ENCODE measurements around the gene CALCB.

The CALCB gene

DNA sequence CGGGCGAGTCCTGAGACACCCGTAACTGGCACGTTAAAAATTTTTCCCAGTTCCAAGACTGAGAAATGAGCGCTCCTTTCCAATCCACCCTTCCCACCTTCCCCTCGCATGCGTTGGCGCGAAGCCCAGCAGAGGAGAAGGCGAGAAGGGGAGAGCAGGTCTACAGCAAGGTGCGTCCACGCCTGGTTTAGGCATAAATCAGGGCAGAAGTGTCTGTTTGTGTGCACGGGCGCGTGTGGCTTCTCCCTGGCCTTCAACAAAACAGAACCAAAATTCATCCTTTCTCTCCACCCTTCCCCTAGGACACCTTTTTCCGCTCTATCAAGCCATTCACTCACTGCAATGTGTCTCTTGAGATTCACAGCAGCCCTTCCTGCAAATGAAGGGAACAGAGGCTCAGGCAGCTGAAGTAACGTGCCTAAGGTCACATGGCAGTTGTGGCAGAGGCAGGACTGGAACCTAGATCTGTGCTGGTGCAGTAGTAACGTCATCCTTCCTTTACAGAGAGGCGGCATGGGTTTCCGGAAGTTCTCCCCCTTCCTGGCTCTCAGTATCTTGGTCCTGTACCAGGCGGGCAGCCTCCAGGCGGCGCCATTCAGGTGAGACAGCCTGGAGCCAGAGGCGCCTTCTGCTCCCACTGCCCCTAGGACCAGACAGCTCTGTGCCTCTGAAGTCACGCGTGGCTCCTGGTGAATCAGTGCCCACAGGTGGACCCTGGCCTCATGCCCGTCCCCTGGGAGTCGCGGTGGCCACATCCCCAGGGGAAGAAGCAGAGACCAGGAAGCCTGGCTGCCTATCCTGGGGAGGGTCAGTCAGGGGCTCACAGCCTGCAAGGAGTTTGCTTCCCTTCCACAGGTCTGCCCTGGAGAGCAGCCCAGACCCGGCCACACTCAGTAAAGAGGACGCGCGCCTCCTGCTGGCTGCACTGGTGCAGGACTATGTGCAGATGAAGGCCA, 1.1 kb downstream of the CALCB start:
- DNase-seq = peak; percentile 51 to 72

DNA sequence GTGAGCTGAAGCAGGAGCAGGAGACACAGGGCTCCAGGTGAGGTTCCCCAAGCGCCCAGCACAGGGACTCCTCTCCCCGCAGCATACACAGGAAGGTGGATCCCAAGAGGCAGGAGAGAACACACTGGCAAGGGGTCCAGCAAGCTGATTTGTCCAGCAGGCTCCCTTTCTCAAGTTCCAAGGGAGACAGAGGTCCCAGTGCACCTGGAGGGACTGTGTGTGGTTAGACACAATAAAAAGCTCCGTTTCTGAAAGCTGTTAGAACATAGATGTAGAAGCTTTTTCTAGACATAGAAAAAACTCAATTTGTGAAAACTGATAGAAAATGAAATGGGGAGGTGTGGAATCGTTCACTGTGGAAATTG, 1.8 kb downstream of the CALCB start:
- DNase-seq = no peak

DNA sequence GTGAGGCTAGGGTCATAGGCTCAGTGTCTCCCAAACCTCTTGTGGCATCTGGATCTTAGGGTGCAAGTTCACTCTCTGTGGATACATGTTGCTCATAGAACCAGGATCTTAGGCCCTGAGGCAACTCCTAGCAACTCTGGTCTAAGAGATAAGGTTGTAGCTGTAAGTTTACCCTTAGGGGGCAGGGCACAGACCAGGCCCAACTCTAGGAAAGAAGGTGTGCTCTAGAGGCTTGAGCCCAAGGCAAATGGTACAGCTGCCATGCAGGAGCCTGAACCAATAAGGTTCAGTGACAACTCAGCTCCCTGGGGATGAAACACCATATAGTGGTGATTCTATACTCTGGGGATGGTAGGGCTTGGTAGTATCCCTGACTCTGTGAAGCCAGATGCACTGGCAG, 17.8 kb downstream of the CALCB start:
- no peak for DNase-seq

DNA sequence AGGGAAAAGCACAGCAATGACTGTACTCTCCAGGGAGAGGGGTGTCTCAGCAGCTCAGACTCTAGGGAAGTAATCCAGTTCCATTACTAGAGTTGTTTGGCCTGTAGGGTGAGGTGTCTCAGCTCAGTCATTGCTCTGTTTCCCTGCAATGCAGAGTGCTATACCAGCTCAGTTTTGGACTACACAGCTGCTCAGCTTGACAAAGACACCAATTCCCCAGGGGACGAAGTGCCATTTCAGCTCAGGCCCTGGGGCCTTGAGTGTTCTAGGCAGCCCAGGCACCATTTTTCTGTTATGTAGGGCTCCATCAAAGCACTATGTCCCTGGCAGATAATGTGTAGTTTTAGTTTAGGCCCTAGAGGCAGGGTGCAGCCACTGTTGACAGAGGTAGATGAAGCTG, 18.2 kb downstream of the CALCB start:
- no peak for DNase-seq

DNA sequence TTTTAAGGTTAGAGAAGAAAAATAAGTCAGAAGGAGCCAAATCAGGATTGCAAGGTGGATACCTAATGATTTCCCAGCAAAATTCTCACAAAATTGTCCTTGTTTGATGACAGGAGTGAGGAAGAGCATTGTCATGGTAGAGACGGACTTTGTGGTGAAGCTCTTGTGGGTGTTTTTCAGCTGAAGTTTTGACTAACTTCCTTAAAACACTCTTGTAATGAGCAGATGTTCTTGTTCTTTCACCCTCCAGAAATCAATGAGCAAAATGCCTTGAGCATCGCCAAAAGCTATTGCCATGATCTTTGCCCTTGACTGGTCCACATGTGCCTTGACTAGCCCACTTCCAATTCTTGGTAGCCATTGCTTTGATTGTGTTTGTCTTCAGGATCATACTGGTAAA, 20.0 kb downstream of the CALCB start:
- peak; percentile 17 to 34 for DNase-seq

DNA sequence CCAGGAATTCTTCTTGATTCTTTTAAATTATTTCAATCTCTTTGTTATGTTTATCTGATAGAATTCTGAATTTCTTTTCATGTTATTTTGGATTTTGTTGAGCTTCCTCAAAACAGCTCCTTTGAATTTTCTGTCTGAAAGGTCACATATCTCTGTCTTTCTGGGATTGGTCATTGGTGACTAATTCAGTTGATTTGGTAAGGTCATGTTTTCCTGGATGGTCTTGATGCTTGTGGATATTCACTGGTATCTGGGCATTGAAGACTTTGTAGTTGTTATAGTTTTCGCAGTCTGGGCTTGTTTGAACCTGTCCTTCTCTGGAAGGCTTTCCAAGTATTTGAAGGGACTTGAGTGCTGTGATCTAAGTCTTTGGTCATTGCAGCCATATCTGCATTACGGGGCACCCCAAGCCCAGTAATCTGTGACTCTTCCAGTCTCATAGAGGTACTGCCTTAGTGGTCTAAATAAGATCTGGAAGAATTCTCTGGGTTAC, 22.4 kb downstream of the CALCB start:
- no peak for DNase-seq

DNA sequence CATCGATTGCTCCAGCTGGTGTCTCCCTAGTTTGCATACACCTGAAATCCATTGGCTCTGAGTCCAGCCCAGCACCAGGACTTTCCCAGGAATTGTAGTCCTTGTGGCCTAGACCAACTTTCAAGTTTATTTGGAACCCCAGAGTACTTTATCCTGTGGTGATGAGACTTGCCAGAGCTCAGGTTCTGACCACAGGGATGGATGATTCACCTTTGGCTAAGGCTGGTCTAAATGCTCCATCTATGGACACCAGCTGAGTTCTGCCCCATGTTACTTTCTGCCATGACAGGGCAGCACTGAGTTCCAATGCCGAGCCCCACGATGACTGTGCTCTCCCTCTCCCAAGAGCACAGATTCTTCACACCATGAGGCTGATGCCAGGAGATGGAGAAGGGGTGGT, 24.0 kb downstream of the CALCB start:
- DNase-seq = no peak

DNA sequence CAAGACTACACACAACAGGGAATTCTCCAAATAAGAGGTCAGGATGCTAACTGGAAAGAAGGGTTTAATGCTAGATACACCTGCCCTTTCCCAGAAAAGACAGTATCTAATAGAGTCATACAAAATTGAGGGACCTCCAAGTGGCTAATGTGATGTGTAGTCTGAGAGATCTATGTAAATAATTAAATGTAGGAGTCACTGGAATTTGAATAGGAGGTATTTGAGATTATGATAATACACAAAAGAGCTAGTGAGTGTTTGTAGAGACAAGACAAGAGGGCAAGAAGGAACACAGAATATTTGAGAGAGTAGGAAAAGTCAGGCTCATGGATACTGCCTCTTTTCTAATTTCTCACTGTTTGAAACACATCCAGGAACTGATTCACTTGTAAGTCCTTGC, 25.9 kb downstream of the CALCB start:
- no peak for DNase-seq

DNA sequence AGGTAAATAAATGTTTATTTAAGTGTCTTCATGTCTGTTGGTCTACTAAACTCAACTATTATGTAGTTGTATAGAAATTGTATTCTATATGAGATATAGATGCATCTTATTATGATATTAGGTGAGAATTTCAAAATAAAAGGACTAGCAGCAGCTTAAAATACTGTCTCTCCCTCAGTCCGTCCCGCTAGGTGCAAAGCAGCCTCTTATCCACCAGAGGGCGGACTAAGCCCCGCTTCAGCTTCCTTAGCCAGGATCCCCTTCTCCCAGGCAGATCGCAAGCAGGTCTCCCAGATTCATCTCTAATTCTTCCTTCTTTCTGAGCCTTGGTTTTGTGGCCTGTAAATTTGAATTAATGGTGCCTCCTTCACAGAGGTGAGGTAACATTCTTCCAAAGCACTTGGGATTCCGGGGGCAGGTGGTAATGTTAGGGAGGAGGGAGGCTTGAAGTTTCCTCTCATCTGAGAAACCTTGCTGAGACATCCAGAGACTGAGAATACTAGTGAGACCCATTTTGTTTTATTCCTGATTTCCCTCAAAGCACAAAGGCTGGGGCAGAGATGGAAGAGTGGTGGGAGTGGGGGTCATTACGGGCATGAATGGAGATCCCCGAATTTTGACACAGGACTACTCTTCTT, 27.8 kb downstream of the CALCB start:
- DNase-seq = peak; percentile 58 to 69

DNA sequence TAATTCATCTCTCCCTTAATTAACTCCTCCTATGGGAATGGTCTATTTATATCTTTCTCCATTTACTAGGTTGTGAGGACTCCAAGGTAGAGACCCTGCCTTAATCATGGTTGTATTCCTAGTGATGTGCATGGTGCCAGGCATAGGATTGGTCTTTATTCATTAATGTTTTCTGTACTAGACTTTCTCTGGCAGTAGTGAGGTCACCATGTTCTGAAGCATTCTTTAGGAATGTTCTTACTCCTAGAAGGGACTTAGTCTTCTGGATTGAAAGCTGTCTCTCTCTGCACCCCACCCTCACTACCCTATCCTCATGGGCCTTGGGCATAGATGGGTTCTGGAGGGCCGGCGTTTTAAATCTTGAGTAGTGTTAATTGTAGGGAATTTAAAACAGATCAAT, 30.8 kb downstream of the CALCB start:
- no peak for DNase-seq

DNA sequence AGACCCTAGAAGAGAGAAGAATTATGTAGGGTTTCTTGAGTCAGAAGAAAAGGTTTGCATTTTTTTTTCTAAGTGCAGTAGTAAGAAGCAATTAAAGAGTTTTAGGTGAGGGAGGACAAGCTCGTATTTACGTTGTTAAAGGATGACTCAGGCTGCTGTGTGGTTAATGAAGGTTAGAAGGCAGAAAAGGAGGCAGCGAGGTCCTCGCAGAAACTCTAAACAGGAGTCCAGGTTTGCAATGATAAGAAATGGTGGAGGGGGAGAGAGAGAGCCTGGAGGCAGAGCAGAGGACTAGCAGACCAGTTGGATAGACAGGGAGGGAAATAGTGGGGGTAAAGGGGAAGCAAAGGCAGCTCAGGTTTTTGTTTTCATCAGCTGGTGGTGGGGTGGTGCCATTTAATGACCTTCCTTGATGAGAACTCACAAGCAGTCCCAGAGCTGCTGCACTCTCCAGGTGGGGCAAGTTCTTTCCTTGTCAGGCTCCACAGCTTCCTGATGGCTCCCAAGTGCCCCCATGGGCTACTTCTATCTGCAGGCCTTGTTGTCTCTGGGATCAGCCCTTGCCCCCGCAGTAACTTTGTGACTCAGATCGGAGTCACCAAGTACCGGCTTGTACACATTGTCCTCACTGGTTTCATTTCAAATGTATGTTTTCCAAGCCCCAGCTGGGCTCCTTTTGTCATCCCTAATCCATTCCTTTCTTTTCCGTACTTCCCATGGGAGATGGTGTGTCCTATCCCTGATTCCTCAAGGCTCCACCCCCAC, 33.0 kb downstream of the CALCB start:
- DNase-seq = no peak

DNA sequence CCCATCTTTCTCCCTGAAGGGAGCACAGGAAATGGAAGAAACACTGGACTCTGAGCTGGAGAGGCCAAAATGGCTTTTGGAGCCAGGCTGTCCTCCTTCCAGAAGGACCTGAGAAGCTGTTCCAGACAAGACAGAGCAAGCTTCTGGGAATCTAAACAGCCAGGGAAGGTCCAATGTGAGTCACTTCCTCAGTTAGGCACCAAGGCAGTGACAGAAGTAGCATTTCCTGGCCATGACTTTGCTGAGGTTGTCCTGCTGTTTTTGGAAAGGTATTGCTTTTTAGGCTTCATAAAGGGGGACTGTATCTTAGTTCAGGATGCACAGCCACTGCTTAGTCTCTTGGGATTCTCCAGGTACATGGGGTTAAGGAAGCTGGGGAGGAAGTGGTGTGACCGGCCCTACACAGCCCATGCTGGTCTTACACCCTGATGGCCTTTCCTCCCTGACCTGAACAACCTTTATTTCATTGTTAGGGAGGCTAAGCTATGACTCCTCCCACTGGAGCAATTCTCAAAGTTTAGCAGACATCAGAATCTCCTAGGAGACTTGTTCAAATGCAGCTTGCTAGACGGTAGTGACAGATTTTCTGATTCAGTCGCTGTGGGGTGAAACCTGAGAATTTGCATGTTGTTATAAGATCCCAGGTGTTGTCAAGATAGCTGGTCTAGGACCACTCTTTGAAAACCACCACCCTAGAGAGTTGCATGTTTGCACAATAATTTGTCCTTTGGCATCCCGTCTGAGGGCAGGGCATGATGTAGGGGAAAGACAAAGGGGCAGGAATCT, 34.5 kb downstream of the CALCB start:
- DNase-seq = no peak

DNA sequence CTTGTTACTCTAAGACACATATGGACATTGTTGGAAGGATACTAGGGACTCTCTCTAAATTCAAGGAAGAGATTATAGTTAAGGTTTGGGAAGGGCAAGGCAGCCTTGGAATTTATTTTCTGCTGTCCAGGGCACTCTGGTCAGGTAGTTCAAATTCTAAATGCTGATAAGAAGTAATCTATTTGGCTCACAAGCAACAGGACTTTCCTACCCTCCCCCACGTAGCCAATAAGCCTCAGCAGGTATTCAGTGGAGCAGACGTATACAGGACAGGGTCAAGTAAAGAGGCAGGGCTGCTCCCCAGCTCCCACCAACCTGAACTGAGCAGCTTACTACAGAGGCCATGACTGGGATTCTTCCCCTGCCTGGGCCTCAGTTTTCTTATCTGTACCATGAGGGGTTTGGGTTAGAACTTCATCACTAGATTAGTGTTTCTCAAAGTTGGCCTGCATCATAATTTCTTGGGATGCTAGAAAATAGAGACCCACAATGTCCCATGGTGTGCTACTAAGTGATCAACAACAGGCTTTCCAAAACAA, 35.3 kb downstream of the CALCB start:
- no peak for DNase-seq

DNA sequence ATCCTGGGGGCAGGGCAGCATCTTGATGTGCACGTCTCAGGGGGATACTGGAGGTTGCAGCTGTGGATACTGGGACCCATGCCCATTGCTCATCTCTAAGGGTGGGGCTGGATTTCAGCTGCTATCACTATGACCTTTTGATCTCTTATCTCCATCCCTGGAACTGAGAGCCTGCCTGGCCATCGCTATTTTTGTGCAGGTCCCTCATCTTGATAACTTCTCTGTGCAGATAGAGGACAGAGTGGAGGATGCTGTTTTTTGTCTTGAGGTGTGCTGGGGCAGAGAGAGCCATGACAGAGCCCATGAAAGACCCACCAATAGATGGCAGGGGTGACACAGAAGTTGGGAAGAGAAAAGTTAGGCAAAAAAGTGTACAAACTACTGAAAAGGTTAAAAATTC, 36.2 kb downstream of the CALCB start:
- no peak for DNase-seq

DNA sequence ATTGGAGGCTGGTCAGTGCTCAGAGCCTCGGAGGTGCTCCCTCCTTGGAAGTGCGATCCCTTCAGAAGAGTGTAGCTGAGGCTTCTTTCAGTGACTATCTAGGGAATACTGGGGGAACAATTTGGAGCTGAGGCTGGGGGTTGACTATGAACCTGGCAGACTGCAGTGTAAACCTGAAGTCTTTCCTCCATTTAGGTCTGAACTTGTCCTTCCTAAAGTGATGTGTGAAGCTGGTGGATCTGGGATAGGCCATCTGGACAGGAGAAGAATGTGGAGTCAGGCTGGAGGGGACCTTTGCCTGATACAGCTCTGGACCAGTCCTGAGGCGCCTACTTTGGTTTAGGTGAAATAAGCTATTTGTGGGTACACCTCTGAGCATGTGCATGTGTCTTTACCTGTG, 37.8 kb downstream of the CALCB start:
- no peak for DNase-seq

DNA sequence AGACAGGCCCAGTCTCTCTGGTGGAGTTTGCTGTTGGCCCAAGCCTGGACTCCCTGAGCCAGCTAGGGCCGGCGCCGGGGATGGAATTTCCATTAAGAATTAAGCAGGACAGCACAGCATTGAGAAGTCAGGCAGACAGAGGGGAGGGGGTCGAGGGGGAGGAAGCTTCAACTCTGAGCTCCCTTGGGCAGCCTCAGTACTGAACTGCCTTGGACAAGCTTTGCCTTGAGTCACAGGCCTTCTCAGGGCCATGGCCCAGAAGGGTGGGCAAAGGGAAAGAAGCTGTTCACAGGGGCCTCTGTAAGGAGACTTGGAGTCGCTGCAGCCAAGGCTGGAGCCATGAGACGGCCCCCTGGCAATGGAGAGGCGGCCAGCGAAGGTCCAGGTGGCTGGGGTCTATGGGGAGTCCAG, 38.7 kb downstream of the CALCB start:
- DNase-seq = no peak

DNA sequence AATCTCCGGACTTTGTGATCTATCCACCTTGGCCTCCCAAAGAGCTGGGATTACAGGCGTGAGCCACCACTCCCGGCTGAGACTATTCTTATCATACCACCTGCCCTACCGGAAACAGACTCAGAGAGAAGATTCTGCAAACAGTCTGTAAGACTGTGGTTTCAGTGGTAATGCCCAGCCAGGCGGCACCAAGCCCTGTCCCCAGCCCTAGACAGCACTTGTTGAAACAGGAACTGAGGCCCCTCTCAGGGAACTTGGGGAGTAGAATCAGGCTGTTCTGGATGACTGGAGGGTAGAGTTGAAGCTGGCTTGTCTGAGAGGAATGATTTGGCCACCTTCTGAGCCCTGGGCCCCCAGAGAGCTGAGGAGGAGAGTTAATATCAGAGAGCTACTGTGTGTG, 40.0 kb downstream of the CALCB start:
- DNase-seq = no peak

DNA sequence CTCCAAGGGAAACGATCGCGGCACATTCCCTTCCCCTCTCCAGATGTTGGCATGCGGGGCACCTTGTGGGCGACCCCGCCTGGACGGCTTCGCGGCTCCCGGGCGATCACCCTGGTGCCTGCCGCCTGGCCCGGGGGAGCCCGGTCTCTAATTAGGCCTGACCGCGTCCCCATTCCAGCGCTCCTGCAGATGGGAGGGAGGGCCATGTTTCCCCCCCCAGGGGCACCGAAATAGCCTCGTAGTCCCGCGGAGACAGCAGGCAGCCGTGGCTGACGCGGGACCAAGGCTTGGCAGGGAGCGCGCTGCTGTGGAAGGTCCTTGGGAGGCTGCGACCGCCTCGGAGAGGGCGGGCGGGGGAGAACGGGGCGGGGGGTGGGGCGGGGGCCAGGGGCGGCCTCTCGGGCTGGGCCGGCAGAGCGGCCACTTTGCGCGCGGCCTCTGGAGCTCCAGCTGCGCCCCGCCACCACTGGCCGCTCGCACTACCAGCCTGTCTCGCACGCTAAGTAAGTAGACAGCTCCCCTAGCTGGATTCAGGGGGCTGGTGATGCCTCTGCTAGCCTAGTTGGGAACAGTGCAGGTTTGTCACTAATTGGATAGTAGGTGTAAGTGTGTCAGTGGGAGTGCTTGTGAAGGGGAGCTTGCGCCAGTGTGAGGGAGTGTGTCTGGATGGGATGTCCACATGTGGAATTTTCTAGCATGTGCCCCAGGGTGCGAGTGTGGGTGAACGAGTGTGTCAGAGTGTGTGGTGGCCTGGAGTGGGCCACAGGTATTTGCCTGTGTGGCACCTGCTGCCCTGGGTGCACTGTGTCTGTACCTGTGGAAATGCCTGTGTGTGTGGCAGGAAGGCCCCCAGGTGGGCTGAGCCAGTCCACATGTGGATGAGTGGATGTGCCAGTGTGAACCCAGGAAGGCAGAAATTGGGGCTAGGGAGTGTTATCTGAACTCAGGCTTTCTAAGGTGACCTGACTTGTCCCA, 41.4 kb downstream of the CALCB start, which contains the start of gene INSC:
TSS of gene INSC (plus strand) at position 423 of the 975 bp plus-strand sequence. CDS start 34,252 bp downstream, outside the sequence.
- DNase-seq = no peak

DNA sequence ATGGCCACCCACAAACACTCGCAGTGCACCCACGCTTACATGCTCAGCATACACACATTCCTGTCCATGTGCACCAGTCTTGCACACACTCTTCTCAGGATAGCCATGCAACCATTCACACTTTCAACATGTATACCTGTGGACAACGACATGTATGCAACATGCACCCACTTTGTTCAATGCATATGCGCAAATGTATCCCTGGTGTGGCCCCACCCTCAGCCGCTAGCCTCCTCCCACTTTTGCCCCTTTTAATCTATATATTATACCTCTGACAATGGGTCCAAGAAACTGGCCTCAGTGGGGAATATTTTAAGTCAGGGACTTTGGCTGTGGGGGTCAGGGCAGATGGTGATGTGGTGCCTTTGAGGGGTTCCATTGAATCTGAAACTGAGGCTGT, 42.3 kb downstream of the CALCB start:
- no peak for DNase-seq

DNA sequence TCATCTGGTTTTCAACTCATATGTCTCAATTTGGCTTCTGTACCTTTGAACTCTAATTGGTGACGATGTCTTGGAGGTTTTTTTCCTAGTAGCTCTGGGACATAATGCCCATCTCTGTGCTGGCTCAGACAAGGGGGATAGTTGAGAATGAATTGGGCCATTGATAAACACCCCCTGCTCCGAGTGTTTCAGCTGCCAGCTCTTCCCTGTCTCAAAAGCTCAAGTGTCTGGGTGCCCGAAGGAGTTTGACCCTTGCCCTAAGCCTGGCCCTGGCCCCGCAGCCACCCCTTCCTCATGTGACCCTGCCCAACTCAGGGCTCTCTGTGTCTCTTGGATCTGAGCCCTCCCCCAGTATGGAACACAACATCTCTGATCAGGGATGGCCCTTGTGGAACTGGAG, 44.4 kb downstream of the CALCB start:
- no peak for DNase-seq

DNA sequence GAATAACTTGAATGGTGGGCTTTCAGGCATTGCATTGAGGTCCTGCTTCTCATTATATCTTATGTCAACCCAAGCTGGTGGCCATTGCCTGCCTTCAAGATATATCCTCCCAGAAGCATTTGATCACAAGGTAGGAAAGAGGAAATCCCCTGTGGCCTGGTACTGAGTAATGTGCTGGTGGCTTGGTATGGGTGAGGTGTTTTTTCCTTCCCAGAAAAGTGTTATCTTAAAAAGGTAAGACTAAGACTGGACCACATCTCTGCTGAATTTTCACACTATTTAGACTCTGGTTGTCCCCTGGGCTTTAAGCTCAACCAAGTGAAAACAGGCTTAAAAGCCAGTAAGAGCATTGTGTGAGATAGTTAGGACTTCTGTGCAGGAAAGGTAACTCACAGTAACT, 45.0 kb downstream of the CALCB start:
- no peak for DNase-seq

All from inflammatory macrophage (primary cell).